Measurements from ENCODE around the gene MPDU1.
A peak's percentile ranks its signal among the peaks of the same experiment; 100 is the strongest.

The MPDU1 gene

GRCh38 chr17:7583253-7584109, at the start of gene MPDU1:
TSS of gene MPDU1 (plus strand) at chr17:7583852. CDS start at chr17:7583863, 11 bp downstream.
- no peaks in the 10 kb centered on the region for H3K27me3 Mint-ChIP-seq (ENCODE audit: low read depth, poor library complexity)
- H3K27ac Mint-ChIP-seq, result peak within 1 kb of the TSS; percentile 100

GRCh38 chr17:7538050-7538449, 45.6 kb upstream of the MPDU1 start:
- H3K4me1 Mint-ChIP-seq, result no peaks in the 10 kb centered on the region
- no peak for TF ChIP-seq CTCF (IDR thresholded peaks at IDR 0.05)
- peaks cover 5% of the 10 kb centered on the region for H3K36me3 Mint-ChIP-seq (ENCODE audit: low read depth)
- H3K27ac Mint-ChIP-seq, result no peak overlapping the region
- DNase-seq, result no peak
- peaks cover 31% of the 10 kb centered on the region for H3K9me3 Mint-ChIP-seq
- no peak overlapping the region for H3K4me3 Mint-ChIP-seq
- H3K27me3 Mint-ChIP-seq (ENCODE audit: low read depth, poor library complexity), result peaks cover 15% of the 10 kb centered on the region

More at GRCh38 chr17:7583253-7584109, at the start of gene MPDU1:
- peaks cover 30% of the 10 kb centered on the region for H3K36me3 Mint-ChIP-seq (ENCODE audit: low read depth)
- peaks cover 83% of the 10 kb centered on the region for H3K4me1 Mint-ChIP-seq
- no peak for TF ChIP-seq CTCF (IDR thresholded peaks at IDR 0.05)
- no peaks in the 10 kb centered on the region for H3K9me3 Mint-ChIP-seq
- peak; percentile 94 for DNase-seq
- H3K4me3 Mint-ChIP-seq, result peak within 1 kb of the TSS; percentile 99

GRCh38 chr17:7538891-7539545, 44.6 kb upstream of the MPDU1 start:
- DNase-seq, result no peak
- Mint-ChIP-seq H3K9me3 (peaks cover 31% of the 10 kb centered on the region), H3K27me3 (ENCODE audit: low read depth, poor library complexity) (peaks cover 25% of the 10 kb centered on the region), H3K27ac (no peak overlapping the region), H3K36me3 (ENCODE audit: low read depth) (peaks cover 5% of the 10 kb centered on the region), H3K4me3 (no peak overlapping the region), H3K4me1 (no peaks in the 10 kb centered on the region)
- TF ChIP-seq CTCF (IDR thresholded peaks at IDR 0.05), result no peak

- peaks cover 36% of the 10 kb centered on the region for H3K27me3 Mint-ChIP-seq (ENCODE audit: low read depth, poor library complexity)
- H3K4me3 Mint-ChIP-seq, result no peak overlapping the region
- H3K9me3 Mint-ChIP-seq, result peaks cover 26% of the 10 kb centered on the region
- no peaks in the 10 kb centered on the region for H3K4me1 Mint-ChIP-seq
- no peak for TF ChIP-seq CTCF (IDR thresholded peaks at IDR 0.05)
- H3K27ac Mint-ChIP-seq, result no peak overlapping the region
- DNase-seq, result no peak
- H3K36me3 Mint-ChIP-seq (ENCODE audit: low read depth), result peaks cover 5% of the 10 kb centered on the region
These were observed 42.5 kb upstream of the MPDU1 start for GRCh38 chr17:7541074-7541621.

- Mint-ChIP-seq H3K36me3 (ENCODE audit: low read depth) (no peaks in the 10 kb centered on the region), H3K4me1 (peaks cover 12% of the 10 kb centered on the region), H3K4me3 (no peak overlapping the region), H3K9me3 (no peaks in the 10 kb centered on the region), H3K27ac (no peak overlapping the region), H3K27me3 (ENCODE audit: low read depth, poor library complexity) (peaks cover 57% of the 10 kb centered on the region)
- DNase-seq, result no peak
- TF ChIP-seq CTCF (IDR thresholded peaks at IDR 0.05), result no peak
These were observed 38.7 kb upstream of the MPDU1 start for GRCh38 chr17:7544911-7545310.
